A673 (cell line): ENCODE measurements around the gene DSCAML1.

Source experiments
- CTCF ChIP-seq: fragments of 300-800, 200-600 bp; sonication (generic); conservative IDR thresholded peaks from 2 replicates; pipeline ENCODE4 v1.5.1; 2017; ENCODE audit warnings: low read depth, mild to moderate bottlenecking, antibody characterized with exemption, low read length, moderate library complexity, mixed read lengths
- EZH2 ChIP-seq: fragments of 200-600 bp; sonication (generic); IDR thresholded peaks from 2 replicates; pipeline ENCODE4 v1.6.1; 2017; ENCODE audit warnings: borderline replicate concordance, low read depth, mild to moderate bottlenecking, mixed read lengths, antibody characterized with exemption, low read length; ENCODE audit not compliant: poor library complexity, severe bottlenecking

- no peak for TF ChIP-seq CTCF
- no peak for TF ChIP-seq EZH2
These were observed 352.0 kb downstream of the DSCAML1 start for GRCh38 chr11:117444711-117445658.
